Measurements from ENCODE around the gene KCNN2.
"Not testable (repeated sequence)": the region's sequence is repeated elsewhere in the genome, so short reads cannot be mapped to it uniquely, and the experiment has no call there.

Gene KCNN2

GRCh38 chr5:114427204-114427603 lies 65.3 kb downstream of the KCNN2 start:
- no peak for DNase-seq

GRCh38 chr5:114430532-114430931 lies 68.7 kb downstream of the KCNN2 start:
- no peak for DNase-seq

GRCh38 chr5:114432684-114433083 lies 70.8 kb downstream of the KCNN2 start:
- DNase-seq, result not testable (repeated sequence)

- DNase-seq, result no peak
Observed at GRCh38 chr5:114434396-114435219, 72.7 kb downstream of the KCNN2 start.

GRCh38 chr5:114435220-114435481 lies 73.3 kb downstream of the KCNN2 start:
- DNase-seq, result no peak

GRCh38 chr5:114435885-114436299 lies 74.0 kb downstream of the KCNN2 start:
- no peak for DNase-seq

- DNase-seq, result no peak
Observed at GRCh38 chr5:114437936-114438335, 76.1 kb downstream of the KCNN2 start.

GRCh38 chr5:114438471-114438870 lies 76.6 kb downstream of the KCNN2 start:
- DNase-seq, result no peak

- DNase-seq, result no peak
Observed at GRCh38 chr5:114447084-114447773, 85.4 kb downstream of the KCNN2 start.

GRCh38 chr5:114448481-114448880 lies 86.6 kb downstream of the KCNN2 start:
- no peak for DNase-seq

- peak; percentile 26 for DNase-seq
Observed at GRCh38 chr5:114449860-114450421, 88.1 kb downstream of the KCNN2 start.

- DNase-seq, result no peak
Observed at GRCh38 chr5:114450437-114450836, 88.6 kb downstream of the KCNN2 start.

GRCh38 chr5:114458726-114459125 lies 96.9 kb downstream of the KCNN2 start:
- no peak for DNase-seq

- DNase-seq, result no peak
Observed at GRCh38 chr5:114467171-114467570, 105.3 kb downstream of the KCNN2 start.

- DNase-seq, result no peak
Observed at GRCh38 chr5:114467729-114468128, 105.9 kb downstream of the KCNN2 start.

- no peak for DNase-seq
Observed at GRCh38 chr5:114469372-114469771, 107.5 kb downstream of the KCNN2 start.

- no peak for DNase-seq
Observed at GRCh38 chr5:114471529-114471928, 109.7 kb downstream of the KCNN2 start.

GRCh38 chr5:114473541-114473940 lies 111.7 kb downstream of the KCNN2 start:
- no peak for DNase-seq

- DNase-seq, result no peak
Observed at GRCh38 chr5:114477816-114478334, 116.0 kb downstream of the KCNN2 start.

- no peak for DNase-seq
Observed at GRCh38 chr5:114500756-114501155, 138.9 kb downstream of the KCNN2 start.

- no peak for DNase-seq
Observed at GRCh38 chr5:114504560-114504959, 142.7 kb downstream of the KCNN2 start.

GRCh38 chr5:114524221-114524620 lies 162.4 kb downstream of the KCNN2 start:
- no peak for DNase-seq

GRCh38 chr5:114544561-114544960 lies 182.7 kb downstream of the KCNN2 start:
- no peak for DNase-seq
